HepG2 (cell line): ENCODE measurements around the gene UBE2N. TPM values are rescaled to one million over a fixed set of nuclear protein-coding genes. Genes with fewer than 3 reads are reported as not detected.

Experiments used
- AGO1 ChIP-seq: fragments of 200-400 bp; formaldehyde crosslinking; IDR thresholded peaks from 2 replicates; pipeline ENCODE4 v1.6.1; 2017; ENCODE audit warnings: mild to moderate bottlenecking, low read depth, low read length, moderate library complexity; ENCODE audit not compliant: poor library complexity, severe bottlenecking
- ASH2L ChIP-seq: fragments of 300-600, 200-600 bp; sonication (generic); IDR thresholded peaks from 2 replicates; pipeline ENCODE4 v1.7.0; 2017; ENCODE audit warnings: low read depth, mild to moderate bottlenecking, moderate library complexity, mixed read lengths, low read length; ENCODE audit not compliant: insufficient read length
- DNMT3B ChIP-seq: conservative IDR thresholded peaks from 2 replicates; pipeline ENCODE4 v1.6.1; 2016; ENCODE audit warnings: missing biosample characterization, control low read depth
- EZH2 ChIP-seq: conservative IDR thresholded peaks from 2 replicates; pipeline ENCODE4 v1.6.1; 2012; ENCODE audit warnings: mild to moderate bottlenecking, low read depth, low read length, moderate library complexity
- FOXJ3 ChIP-seq: sonication (generic); formaldehyde crosslinking; IDR thresholded peaks from 2 replicates; pipeline ENCODE4 v1.4.0; 2020; ENCODE audit warnings: missing genetic modification reagents, mild to moderate bottlenecking, borderline replicate concordance
- GTF2F1 ChIP-seq: fragments of 150-350 bp; IDR thresholded peaks from 2 replicates; pipeline ENCODE4 v1.6.1; 2014; ENCODE audit warnings: low read length
- KLF9 ChIP-seq: IDR thresholded peaks from 2 replicates; pipeline ENCODE4 v1.6.1; 2016; ENCODE audit warnings: low read depth
- MED1 ChIP-seq: sonication (generic); formaldehyde crosslinking; IDR thresholded peaks from 2 replicates; pipeline ENCODE4 v1.4.0; 2020; ENCODE audit warnings: missing genetic modification reagents
- NFE2L2 ChIP-seq: fragments of 150-350 bp; IDR thresholded peaks from 2 replicates; pipeline ENCODE4 v1.6.1; 2014; ENCODE audit warnings: low read length
- NFKB2 ChIP-seq: sonication (generic); formaldehyde crosslinking; IDR thresholded peaks from 2 replicates; pipeline ENCODE4 v1.4.0; 2020; ENCODE audit warnings: missing genetic modification reagents, borderline replicate concordance
- NFYB ChIP-seq: sonication (generic); formaldehyde crosslinking; IDR thresholded peaks from 2 replicates; pipeline ENCODE4 v1.4.0; 2020; ENCODE audit warnings: missing genetic modification reagents
- PCBP1 ChIP-seq: fragments of 200-400 bp; formaldehyde crosslinking; IDR thresholded peaks from 2 replicates; pipeline ENCODE4 v1.6.1; 2017; ENCODE audit warnings: mild to moderate bottlenecking, low read depth, low read length, borderline replicate concordance
- PITX1 ChIP-seq: sonication (generic); formaldehyde crosslinking; IDR thresholded peaks from 2 replicates; pipeline ENCODE4 v1.5.1; 2020; ENCODE audit warnings: mild to moderate bottlenecking, missing genetic modification reagents
- SALL2 ChIP-seq: sonication (generic); formaldehyde crosslinking; IDR thresholded peaks from 2 replicates; pipeline ENCODE4 v1.8.1; 2023; ENCODE audit warnings: mild to moderate bottlenecking, missing genetic modification reagents, inconsistent platforms
- ZBTB8A ChIP-seq: sonication (generic); formaldehyde crosslinking; IDR thresholded peaks from 2 replicates; pipeline ENCODE4 v1.4.0; 2020; ENCODE audit warnings: mild to moderate bottlenecking, low read depth, missing genetic modification reagents, borderline replicate concordance
- ZIK1 ChIP-seq: sonication (generic); formaldehyde crosslinking; IDR thresholded peaks from 2 replicates; pipeline ENCODE4 v1.5.0; 2020; ENCODE audit warnings: mild to moderate bottlenecking, low read depth, missing genetic modification reagents, borderline replicate concordance
- ZNF234 ChIP-seq: sonication (generic); formaldehyde crosslinking; conservative IDR thresholded peaks from 2 replicates; pipeline ENCODE4 v1.5.1; 2020; ENCODE audit warnings: mild to moderate bottlenecking, missing genetic modification reagents
- ZNF33B ChIP-seq: sonication (generic); formaldehyde crosslinking; IDR thresholded peaks from 2 replicates; pipeline ENCODE4 v1.5.1; 2020; ENCODE audit warnings: mild to moderate bottlenecking, missing genetic modification reagents
- ZNF616 ChIP-seq: sonication (generic); formaldehyde crosslinking; IDR thresholded peaks from 2 replicates; pipeline ENCODE4 v1.5.0; 2020; ENCODE audit warnings: low read depth, mild to moderate bottlenecking, missing genetic modification reagents
- ZSCAN22 ChIP-seq: sonication (generic); formaldehyde crosslinking; IDR thresholded peaks from 2 replicates; pipeline ENCODE4 v1.4.0; 2020; ENCODE audit warnings: mild to moderate bottlenecking, missing genetic modification reagents
- ZSCAN31 ChIP-seq: sonication (generic); formaldehyde crosslinking; IDR thresholded peaks from 2 replicates; pipeline ENCODE4 v1.5.0; 2020; ENCODE audit warnings: low read depth, mild to moderate bottlenecking, missing genetic modification reagents
- polyA plus RNA-seq, 8 experiments: library from polyadenylated mRNA; depleted of rRNA in 3 of 8; stranded (reverse) in 7 of 8; unstranded in 1 of 8; fragments of >200 nt; fragmentation: Illumina TruSeq in 4 of 8; extraction: Trizol in 4 of 8; gene quantifications; 2 replicates each; pipeline versions ENCODE4 v1.2.1 to v1.2.3, GENCODE V29; 2011 to 2016; ENCODE audit warnings: low read depth in 4 of 8, missing spikeins in 1 of 8, mixed read lengths in 1 of 8; ENCODE audit not compliant: insufficient read depth in 1 of 8
- total RNA-seq, 5 experiments: library from RNA; depleted of rRNA; stranded (reverse); fragments of >200 nt; fragmentation: Illumina TruSeq; extraction: Trizol; gene quantifications; 2 replicates each; pipeline ENCODE4 v1.2.3, GENCODE V29; 2016; ENCODE audit warnings: low read depth in 1 of 5
- TF ChIP-seq, protein P1 (sequence below): sonication (generic); formaldehyde crosslinking; IDR thresholded peaks from 2 replicates; pipeline ENCODE4 v1.4.0; 2020; ENCODE audit warnings: mild to moderate bottlenecking, missing genetic modification reagents
- TF ChIP-seq, protein P2 (sequence below): sonication (generic); formaldehyde crosslinking; IDR thresholded peaks from 2 replicates; pipeline ENCODE4 v1.8.1; 2023; ENCODE audit warnings: mild to moderate bottlenecking, missing genetic modification reagents, borderline replicate concordance
- TF ChIP-seq, protein P3 (sequence below): sonication (generic); formaldehyde crosslinking; IDR thresholded peaks from 2 replicates; pipeline ENCODE4 v1.4.0; 2020; ENCODE audit warnings: mild to moderate bottlenecking, missing genetic modification reagents
- TF ChIP-seq, protein P4 (sequence below): sonication (generic); formaldehyde crosslinking; IDR thresholded peaks from 2 replicates; pipeline ENCODE4 v1.5.1; 2020; ENCODE audit warnings: missing genetic modification reagents, mild to moderate bottlenecking, borderline replicate concordance
- TF ChIP-seq, protein P5 (sequence below): IDR thresholded peaks from 2 replicates; pipeline ENCODE4 v1.6.1; 2012; ENCODE audit warnings: low read depth, low read length, improper control_type of control experiment

Gene UBE2N
- total and polyA plus RNA-seq, 2 of the 13 experiments (the other 11 are each of a cell fraction or from before 2014, with no cell fraction given), result 188 to 197 TPM

DNA sequence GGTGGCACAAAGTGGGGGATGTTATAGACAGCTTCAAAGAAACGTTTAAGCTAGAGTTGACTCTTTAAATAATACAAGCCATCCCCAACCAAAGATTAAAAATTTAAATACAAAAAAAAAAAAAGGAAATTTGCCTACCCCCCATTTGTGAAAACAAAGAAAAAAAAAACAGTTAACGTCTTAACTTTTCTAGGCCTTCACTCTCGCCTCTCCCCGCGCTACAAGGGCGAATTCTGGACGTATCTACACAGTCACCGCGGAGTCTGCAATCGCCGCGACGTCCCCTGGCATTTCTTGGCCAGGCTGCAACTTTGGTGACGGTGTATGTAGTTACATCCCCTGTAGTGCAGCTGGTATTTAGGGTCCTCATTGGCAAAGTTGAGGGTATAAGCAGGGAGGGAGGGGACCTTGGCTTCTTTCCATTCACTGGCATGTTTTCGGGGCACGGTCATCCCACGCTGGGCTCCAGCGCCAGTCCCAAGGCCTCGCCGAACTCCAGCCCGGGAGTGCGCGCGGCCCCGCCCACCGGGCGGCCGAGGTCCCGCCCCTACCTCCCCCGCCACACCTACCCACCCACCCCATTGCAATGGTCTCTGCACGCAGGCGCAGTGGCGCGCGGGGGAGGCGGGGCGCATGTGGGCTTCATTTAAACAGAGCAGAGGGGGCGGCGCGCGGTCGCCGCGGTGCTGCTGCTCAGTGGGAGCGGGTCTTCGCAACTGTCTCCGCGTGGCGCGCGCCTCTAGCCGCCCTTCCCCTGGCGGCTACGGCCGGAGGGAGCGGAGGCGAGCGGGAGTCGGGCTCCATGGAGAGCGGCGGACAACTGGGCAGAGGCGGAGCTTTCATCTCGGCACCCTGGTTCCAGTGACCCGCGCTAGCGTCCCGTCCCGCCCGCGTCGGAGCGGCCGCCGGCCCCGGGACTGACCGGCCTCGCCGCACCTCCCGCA, 64.2 kb downstream of the UBE2N start, which contains the start of gene NUDT4 (continued):
- no peak for TF ChIP-seq PCBP1
- TF ChIP-seq, protein P1, sequence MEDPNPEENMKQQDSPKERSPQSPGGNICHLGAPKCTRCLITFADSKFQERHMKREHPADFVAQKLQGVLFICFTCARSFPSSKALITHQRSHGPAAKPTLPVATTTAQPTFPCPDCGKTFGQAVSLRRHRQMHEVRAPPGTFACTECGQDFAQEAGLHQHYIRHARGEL (CRISPR knock-in tag), result no peak
- TF ChIP-seq ZNF234 (CRISPR knock-in tag), result no peak
- TF ChIP-seq NFYB (CRISPR knock-in tag), result no peak
- no peak for TF ChIP-seq KLF9 (CRISPR knock-in tag)
- 0 out of 2 replicates have a peak, but pooled peaks have one; percentile 42 for TF ChIP-seq DNMT3B
- TF ChIP-seq, protein P2, sequence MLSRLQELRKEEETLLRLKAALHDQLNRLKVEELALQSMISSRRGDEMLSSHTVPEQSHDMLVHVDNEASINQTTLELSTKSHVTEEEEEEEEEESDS (CRISPR knock-in tag), result no peak
- TF ChIP-seq ZNF33B, result no peak
- no peak for TF ChIP-seq FOXJ3
- no peak for TF ChIP-seq PITX1 (CRISPR knock-in tag)
- TF ChIP-seq ASH2L, result peak; percentile 61
- TF ChIP-seq AGO1, result no peak
- peak; percentile 64; the same call in 1 of the 2 replicates for TF ChIP-seq NFKB2 (CRISPR knock-in tag)
- no peak for TF ChIP-seq EZH2
- TF ChIP-seq ZIK1, result peak; percentile 59; the same call in 1 of the 2 replicates
- no peak for TF ChIP-seq ZNF616 (CRISPR knock-in tag)
- no peak for TF ChIP-seq GTF2F1
- TF ChIP-seq, protein P3, sequence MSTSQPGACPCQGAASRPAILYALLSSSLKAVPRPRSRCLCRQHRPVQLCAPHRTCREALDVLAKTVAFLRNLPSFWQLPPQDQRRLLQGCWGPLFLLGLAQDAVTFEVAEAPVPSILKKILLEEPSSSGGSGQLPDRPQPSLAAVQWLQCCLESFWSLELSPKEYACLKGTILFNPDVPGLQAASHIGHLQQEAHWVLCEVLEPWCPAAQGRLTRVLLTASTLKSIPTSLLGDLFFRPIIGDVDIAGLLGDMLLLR (CRISPR knock-in tag), result no peak
- TF ChIP-seq, protein P4, sequence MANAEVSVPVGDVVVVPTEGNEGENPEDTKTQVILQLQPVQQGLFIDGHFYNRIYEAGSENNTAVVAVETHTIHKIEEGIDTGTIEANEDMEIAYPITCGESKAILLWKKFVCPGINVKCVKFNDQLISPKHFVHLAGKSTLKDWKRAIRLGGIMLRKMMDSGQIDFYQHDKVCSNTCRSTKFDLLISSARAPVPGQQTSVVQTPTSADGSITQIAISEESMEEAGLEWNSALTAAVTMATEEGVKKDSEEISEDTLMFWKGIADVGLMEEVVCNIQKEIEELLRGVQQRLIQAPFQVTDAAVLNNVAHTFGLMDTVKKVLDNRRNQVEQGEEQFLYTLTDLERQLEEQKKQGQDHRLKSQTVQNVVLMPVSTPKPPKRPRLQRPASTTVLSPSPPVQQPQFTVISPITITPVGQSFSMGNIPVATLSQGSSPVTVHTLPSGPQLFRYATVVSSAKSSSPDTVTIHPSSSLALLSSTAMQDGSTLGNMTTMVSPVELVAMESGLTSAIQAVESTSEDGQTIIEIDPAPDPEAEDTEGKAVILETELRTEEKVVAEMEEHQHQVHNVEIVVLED (CRISPR knock-in tag), result no peak
- peak; percentile 47 for TF ChIP-seq ZSCAN31 (CRISPR knock-in tag)
- TF ChIP-seq NFE2L2, result no peak
- TF ChIP-seq, protein P5, sequence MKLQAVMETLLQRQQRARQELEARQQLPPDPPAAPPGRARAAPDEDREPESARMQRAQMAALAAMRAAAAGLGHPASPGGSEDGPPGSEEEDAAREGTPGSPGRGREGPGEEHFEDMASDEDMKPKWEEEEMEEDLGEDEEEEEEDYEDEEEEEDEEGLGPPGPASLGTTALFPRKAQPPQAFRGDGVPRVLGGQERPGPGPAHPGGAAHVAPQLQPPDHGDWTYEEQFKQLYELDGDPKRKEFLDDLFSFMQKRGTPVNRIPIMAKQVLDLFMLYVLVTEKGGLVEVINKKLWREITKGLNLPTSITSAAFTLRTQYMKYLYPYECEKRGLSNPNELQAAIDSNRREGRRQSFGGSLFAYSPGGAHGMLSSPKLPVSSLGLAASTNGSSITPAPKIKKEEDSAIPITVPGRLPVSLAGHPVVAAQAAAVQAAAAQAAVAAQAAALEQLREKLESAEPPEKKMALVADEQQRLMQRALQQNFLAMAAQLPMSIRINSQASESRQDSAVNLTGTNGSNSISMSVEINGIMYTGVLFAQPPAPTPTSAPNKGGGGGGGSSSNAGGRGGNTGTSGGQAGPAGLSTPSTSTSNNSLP, result no peak
- no peak for TF ChIP-seq ZBTB8A (CRISPR knock-in tag)
- TF ChIP-seq ZSCAN22, result no peak
- peak; percentile 52 for TF ChIP-seq MED1 (CRISPR knock-in tag)
- TF ChIP-seq SALL2 (CRISPR knock-in tag), result peak; percentile 52; the same call in 1 of the 2 replicates
